ENCODE data around the gene PRKAG2. TPM values are rescaled to one million over a fixed set of nuclear protein-coding genes. Genes with fewer than 3 reads are reported as not detected.

Gene PRKAG2
- total RNA-seq, 1 donor from 2014 or later = 35.4 TPM

DNA sequence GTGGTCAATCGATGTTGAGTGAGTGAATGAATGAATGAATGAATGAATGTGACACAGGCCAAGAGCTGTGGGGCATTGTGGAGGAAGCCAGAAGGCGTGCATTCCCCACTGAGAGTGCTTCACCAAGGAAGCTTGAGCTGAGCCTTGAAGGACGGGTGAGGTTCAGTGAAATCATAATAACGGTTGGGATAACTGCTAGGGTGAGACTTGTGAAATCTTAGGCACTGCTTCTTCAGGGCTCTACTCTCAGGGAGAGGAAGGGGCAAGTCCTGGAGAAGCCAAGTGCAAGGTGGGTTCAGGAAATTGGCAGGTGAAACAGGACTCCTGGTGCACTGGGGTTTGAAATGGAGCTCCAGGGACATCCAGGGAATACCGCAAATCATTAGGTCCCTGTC is 23.7 kb upstream of the PRKAG2 start:
- intact Hi-C loops (cut with DNase I) = no loop called here
- no peaks in the 10 kb centered on the region for H3K9me3 ChIP-seq
- no peaks in the 10 kb centered on the region for H3K27me3 ChIP-seq (ENCODE audit: low read depth)
- H3K4me1 ChIP-seq = no peaks in the 10 kb centered on the region
- no peak overlapping the region for H3K27ac ChIP-seq
- DNase-seq (no peak), ATAC-seq (no peak)
- no peaks in the 10 kb centered on the region for H3K36me3 ChIP-seq
- TF ChIP-seq, protein P1, sequence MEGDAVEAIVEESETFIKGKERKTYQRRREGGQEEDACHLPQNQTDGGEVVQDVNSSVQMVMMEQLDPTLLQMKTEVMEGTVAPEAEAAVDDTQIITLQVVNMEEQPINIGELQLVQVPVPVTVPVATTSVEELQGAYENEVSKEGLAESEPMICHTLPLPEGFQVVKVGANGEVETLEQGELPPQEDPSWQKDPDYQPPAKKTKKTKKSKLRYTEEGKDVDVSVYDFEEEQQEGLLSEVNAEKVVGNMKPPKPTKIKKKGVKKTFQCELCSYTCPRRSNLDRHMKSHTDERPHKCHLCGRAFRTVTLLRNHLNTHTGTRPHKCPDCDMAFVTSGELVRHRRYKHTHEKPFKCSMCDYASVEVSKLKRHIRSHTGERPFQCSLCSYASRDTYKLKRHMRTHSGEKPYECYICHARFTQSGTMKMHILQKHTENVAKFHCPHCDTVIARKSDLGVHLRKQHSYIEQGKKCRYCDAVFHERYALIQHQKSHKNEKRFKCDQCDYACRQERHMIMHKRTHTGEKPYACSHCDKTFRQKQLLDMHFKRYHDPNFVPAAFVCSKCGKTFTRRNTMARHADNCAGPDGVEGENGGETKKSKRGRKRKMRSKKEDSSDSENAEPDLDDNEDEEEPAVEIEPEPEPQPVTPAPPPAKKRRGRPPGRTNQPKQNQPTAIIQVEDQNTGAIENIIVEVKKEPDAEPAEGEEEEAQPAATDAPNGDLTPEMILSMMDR (IDR thresholded peaks at IDR 0.05) = no peak
- no peak overlapping the region for H3K4me3 ChIP-seq

DNA sequence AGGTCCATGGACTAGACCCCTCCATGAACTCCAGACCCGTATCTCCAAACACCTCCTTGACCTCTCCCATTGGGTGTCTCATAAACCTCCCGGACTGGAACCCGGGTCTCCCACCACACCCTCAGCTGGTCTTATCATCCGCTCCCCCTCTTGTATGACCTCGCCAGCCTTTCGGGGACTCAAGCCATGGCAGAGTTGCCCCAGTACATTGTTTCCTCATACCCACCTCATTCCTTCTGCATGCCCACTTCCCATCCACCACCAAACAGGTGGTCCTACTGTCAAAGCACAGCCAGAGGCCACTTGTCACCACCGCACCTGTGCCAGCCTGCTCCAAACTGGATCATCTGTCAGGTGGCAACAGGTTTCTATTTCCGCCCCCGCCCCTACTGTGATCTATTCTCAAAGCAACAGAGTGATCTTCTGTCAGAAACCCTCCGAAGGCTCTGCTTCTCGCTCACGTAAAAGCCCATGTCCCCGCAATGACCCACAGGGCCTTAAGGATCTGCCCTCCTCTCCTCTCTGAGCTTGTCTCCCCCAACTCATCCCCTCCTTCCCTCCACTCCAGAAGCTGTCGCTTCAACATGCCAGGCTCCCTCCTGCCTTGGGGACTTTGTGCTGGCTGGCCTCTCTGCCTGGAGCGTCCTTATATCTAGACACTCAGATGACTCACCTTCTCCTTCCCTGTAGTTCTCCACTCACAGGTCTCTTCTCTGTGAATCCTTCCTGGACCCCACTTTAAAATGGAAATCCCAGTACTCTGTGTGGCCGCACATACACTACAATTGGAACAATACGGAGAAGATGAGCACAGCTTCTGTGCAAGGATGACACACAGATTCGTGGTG is 22.8 kb upstream of the PRKAG2 start:
- Histone ChIP-seq H3K36me3 (no peaks in the 10 kb centered on the region), H3K4me1 (no peaks in the 10 kb centered on the region), H3K4me3 (no peak overlapping the region), H3K9me3 (no peaks in the 10 kb centered on the region), H3K27ac (no peak overlapping the region), H3K27me3 (ENCODE audit: low read depth) (no peaks in the 10 kb centered on the region)
- ATAC-seq (no peak), DNase-seq (no peak)
- TF ChIP-seq, protein P1 (IDR thresholded peaks at IDR 0.05) = no peak
- intact Hi-C loops (cut with DNase I) = no loop called here

DNA sequence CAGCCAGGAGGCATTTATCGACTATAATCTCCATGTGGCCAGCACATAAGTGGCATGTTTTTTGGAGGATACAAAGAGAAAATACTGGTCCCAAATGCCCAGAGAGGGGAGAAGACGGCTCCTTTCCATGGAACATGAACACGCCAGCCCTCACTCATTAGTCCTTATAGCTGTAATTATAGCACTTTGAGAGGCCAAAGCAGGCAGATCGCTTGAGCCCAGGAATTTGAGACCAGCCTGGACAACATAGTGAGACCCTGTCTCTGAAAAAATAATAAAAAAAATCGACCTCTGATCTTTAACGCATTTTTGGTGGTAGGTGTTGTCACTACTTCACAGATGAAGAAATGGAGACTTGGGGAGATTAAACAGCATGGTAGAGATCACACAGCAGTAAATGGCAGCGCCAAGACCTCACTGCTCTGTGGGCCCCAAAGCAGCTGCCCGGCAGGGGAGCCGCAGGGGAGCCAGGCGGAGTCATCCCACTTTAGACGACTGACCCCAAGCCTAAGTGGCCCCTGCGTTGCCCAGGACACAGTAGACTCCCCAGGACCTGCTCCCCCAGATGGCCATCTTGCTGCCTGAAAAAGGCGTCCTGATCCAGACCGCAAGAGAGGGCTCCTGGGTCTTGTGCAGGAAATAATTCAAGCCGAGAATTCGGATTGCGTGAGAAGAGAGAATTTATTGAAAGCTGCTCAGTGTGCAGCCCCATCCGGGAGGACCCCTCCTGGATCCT is 21.2 kb upstream of the PRKAG2 start:
- TF ChIP-seq, protein P1 (IDR thresholded peaks at IDR 0.05) = no peak
- H3K36me3 ChIP-seq = no peaks in the 10 kb centered on the region
- H3K4me1 ChIP-seq = no peaks in the 10 kb centered on the region
- H3K9me3 ChIP-seq = no peaks in the 10 kb centered on the region
- no peak for ATAC-seq
- no peak for DNase-seq
- no peak overlapping the region for H3K4me3 ChIP-seq
- intact Hi-C loops (cut with DNase I) = no loop called here
- H3K27ac ChIP-seq = no peak overlapping the region
- no peaks in the 10 kb centered on the region for H3K27me3 ChIP-seq (ENCODE audit: low read depth)

DNA sequence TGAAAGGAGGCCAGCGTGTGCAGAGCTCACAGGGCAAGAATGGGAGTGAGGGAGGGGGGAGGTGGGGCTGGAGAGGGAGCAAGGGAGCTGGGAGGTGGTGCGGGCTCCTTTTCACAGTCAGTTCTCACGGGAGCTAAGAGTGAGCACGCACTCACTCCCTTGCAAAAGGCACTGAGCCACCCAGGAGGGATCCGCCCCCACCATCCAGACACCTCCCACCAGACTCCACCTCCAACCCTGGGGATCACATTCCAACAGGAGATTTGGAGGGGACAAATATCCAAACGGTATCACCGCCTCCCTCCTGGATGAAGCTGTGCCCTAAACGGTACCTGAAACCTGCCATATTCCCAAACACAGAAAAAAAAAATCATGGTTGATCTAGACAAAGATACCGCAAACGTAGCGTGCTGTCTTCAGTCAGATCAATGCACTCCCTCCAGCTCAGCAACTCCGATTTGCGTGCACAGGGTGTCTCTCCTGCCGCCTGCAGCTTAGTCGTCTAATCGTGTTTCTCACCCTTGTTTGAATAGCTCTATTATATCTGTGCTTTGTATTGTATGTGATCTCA is 20.3 kb upstream of the PRKAG2 start:
- Histone ChIP-seq H3K27ac (no peak overlapping the region), H3K27me3 (ENCODE audit: low read depth) (no peaks in the 10 kb centered on the region), H3K4me3 (no peak overlapping the region), H3K4me1 (no peaks in the 10 kb centered on the region), H3K36me3 (no peaks in the 10 kb centered on the region), H3K9me3 (no peaks in the 10 kb centered on the region)
- intact Hi-C loops (cut with DNase I) = no loop called here
- TF ChIP-seq, protein P1 (IDR thresholded peaks at IDR 0.05) = no peak
- DNase-seq (no peak), ATAC-seq (no peak)

DNA sequence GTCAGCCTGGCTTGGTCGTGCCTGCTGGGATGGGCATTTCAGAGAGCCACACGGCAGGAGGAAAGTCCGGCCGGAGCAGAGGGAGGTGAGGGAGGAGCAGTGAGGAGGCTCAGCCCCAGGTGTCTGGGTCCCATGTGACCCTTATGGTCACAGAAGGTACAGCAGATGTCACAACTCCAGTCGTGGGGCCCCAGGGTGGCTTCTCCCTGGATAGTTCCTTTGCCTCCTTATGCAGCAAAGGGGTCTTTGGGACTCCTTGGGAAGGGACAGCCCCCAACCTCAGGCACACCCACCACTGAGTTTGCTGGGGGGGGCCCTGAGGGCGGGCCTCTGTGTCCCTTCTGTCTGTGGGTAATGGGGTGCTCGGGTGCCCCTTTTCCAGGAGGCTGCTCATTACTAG is 19.6 kb upstream of the PRKAG2 start:
- intact Hi-C loops (cut with DNase I) = no loop called here

More for the DNA sequence above, 19.6 kb upstream of the PRKAG2 start:
- H3K27ac ChIP-seq = no peak overlapping the region
- DNase-seq = no peak
- peaks cover 6% of the 10 kb centered on the region for H3K27me3 ChIP-seq (ENCODE audit: low read depth)
- no peaks in the 10 kb centered on the region for H3K4me1 ChIP-seq
- no peaks in the 10 kb centered on the region for H3K36me3 ChIP-seq
- no peak overlapping the region for H3K4me3 ChIP-seq
- ATAC-seq = no peak
- TF ChIP-seq, protein P1 (IDR thresholded peaks at IDR 0.05) = no peak
- no peaks in the 10 kb centered on the region for H3K9me3 ChIP-seq

All from lower lobe of right lung (tissue), 2 donors.